SK-N-SH (cell line): ENCODE measurements around the gene CPEB3. TPM values are rescaled to one million over a fixed set of nuclear protein-coding genes. Genes with fewer than 3 reads are reported as not detected.

Source experiments
- CTCF ChIA-PET: fragments of 300-600, 350-600 bp; formaldehyde crosslinking; extraction: SDS; loops from one replicate; lab custom pipeline; 2021; lab: Yijun Ruan, JAX
- POLR2A ChIA-PET: fragments of 350-600 bp; sonication (Branson Sonifier 250); formaldehyde crosslinking; extraction: SDS; loops from one replicate; lab custom pipeline; 2020; ENCODE audit warnings: antibody characterized with exemption, inconsistent platforms; lab: Yijun Ruan, JAX
- DNase-seq: peaks from one replicate; pipeline ENCODE4 v3.0.0; 2012
- H2AFZ ChIP-seq: fragments of 200-600 bp; sonication (generic); 2 replicates; pipeline ENCODE4 v1.8.1; 2016; ENCODE audit warnings: antibody characterized with exemption, mild to moderate bottlenecking, low read depth
- H3F3A ChIP-seq: fragments of 200-600 bp; sonication (generic); replicated peaks from 2 replicates; pipeline ENCODE3; 2016; ENCODE audit warnings: antibody characterized with exemption, mild to moderate bottlenecking; ENCODE audit not compliant: insufficient read depth
- H3K27ac ChIP-seq, 2 experiments: fragments of 200-500 bp in 1 of 2; fragments of 200-600 bp in 1 of 2; sonication (Bioruptor generic) in 1 of 2; sonication (generic), shearing (Covaris generic) in 1 of 2; 2 replicates each; pipeline versions ENCODE4 v1.5.1 to v1.6.1; 2014 to 2016; ENCODE audit warnings: low read depth in 2 of 2, inconsistent platforms in 1 of 2, low read length in 1 of 2, mild to moderate bottlenecking in 1 of 2, mixed read lengths in 1 of 2
- H3K27me3 ChIP-seq: fragments of 200-600 bp; sonication (generic), shearing (Covaris generic); 2 replicates; pipeline ENCODE4 v1.6.1; 2016; ENCODE audit warnings: mixed run types; ENCODE audit not compliant: insufficient read depth
- H3K36me3 ChIP-seq, 2 experiments: fragments of 200-500 bp in 1 of 2; fragments of 200-600 bp in 1 of 2; sonication (Bioruptor generic) in 1 of 2; sonication (generic) in 1 of 2; replicated peaks in 1 of 2; 2 replicates each; pipeline versions ENCODE3 to v1.5.1; 2014 to 2016; ENCODE audit warnings: low read length in 1 of 2, mild to moderate bottlenecking in 1 of 2; ENCODE audit not compliant: insufficient read depth in 2 of 2, control insufficient read depth in 1 of 2
- H3K4me1 ChIP-seq, 2 experiments: fragments of 200-500 bp in 1 of 2; fragments of 200-600 bp in 1 of 2; sonication (Bioruptor generic) in 1 of 2; sonication (generic), shearing (Covaris generic) in 1 of 2; 2 replicates each; pipeline versions ENCODE4 v1.5.1 to v1.6.1; 2014 to 2016; ENCODE audit warnings: low read depth in 1 of 2, low read length in 1 of 2, mixed run types in 1 of 2; ENCODE audit not compliant: insufficient read depth in 2 of 2, control insufficient read depth in 1 of 2
- H3K4me2 ChIP-seq: fragments of 200-600 bp; sonication (generic), shearing (Covaris generic); 2 replicates; pipeline ENCODE4 v1.6.1; 2017; ENCODE audit warnings: mixed run types
- H3K4me3 ChIP-seq, 2 experiments: fragments of 200-500 bp in 1 of 2; fragments of 200-600 bp in 1 of 2; sonication (Bioruptor generic) in 1 of 2; sonication (generic), shearing (Covaris generic) in 1 of 2; 2 replicates each; pipeline versions ENCODE4 v1.5.1 to v1.8.1; 2014 to 2016; ENCODE audit warnings: low read depth in 2 of 2, inconsistent platforms in 1 of 2, low read length in 1 of 2, mild to moderate bottlenecking in 1 of 2, mixed read lengths in 1 of 2, moderate library complexity in 1 of 2
- H3K79me2 ChIP-seq: fragments of 200-600 bp; sonication (generic); 2 replicates; pipeline ENCODE4 v1.8.1; 2017; ENCODE audit warnings: mild to moderate bottlenecking; ENCODE audit not compliant: insufficient read depth
- H3K9ac ChIP-seq: fragments of 200-600 bp; sonication (generic); 2 replicates; pipeline ENCODE4 v1.6.1; 2017; ENCODE audit warnings: mixed run types
- H3K9me2 ChIP-seq: fragments of 200-600 bp; sonication (generic); 2 replicates; pipeline ENCODE4 v1.6.1; 2017; ENCODE audit warnings: mixed run types
- H3K9me3 ChIP-seq: fragments of 200-600 bp; sonication (generic); 2 replicates; pipeline ENCODE4 v1.6.1; 2017; ENCODE audit warnings: mixed run types, mild to moderate bottlenecking, moderate library complexity
- H4K20me1 ChIP-seq: fragments of 200-600 bp; sonication (generic); 2 replicates; pipeline ENCODE4 v1.6.1; 2017; ENCODE audit warnings: mild to moderate bottlenecking, mixed run types; ENCODE audit not compliant: insufficient read depth
- ELF1 ChIP-seq: IDR thresholded peaks from 2 replicates; pipeline ENCODE4 v1.4.0; 2012
- GABPA ChIP-seq: IDR thresholded peaks from 2 replicates; pipeline ENCODE4 v1.4.0; 2012; ENCODE audit warnings: low read depth, mild to moderate bottlenecking
- JUND ChIP-seq: IDR thresholded peaks from 2 replicates; pipeline ENCODE4 v1.4.0; 2012
- MEF2A ChIP-seq: IDR thresholded peaks from 2 replicates; pipeline ENCODE4 v1.4.0; 2012; ENCODE audit warnings: low read depth, borderline replicate concordance
- POLR2AphosphoS5 ChIP-seq: IDR thresholded peaks from 2 replicates; pipeline ENCODE4 v1.6.1; 2012; ENCODE audit warnings: low read depth, low read length
- RAD21 ChIP-seq: IDR thresholded peaks from 2 replicates; pipeline ENCODE4 v1.6.1; 2012; ENCODE audit warnings: mild to moderate bottlenecking, low read length
- RFX5 ChIP-seq: IDR thresholded peaks from 2 replicates; pipeline ENCODE4 v1.6.1; 2012; ENCODE audit warnings: mild to moderate bottlenecking, improper control_type of control experiment, low read length
- SMC3 ChIP-seq: IDR thresholded peaks from 2 replicates; pipeline ENCODE4 v1.6.1; 2012; ENCODE audit warnings: low read depth, low read length, improper control_type of control experiment
- TAF1 ChIP-seq: IDR thresholded peaks from 2 replicates; pipeline ENCODE4 v1.6.1; 2012; ENCODE audit warnings: low read depth, mild to moderate bottlenecking, low read length, moderate library complexity, borderline replicate concordance
- WGBS: methylation state at CpG from one replicate; pipeline ENCODE4 v1.1.6; 2017; ENCODE audit warnings: low lambda C conversion rate; 5-methylcytosine and 5-hydroxymethylcytosine counted together
- polyA plus RNA-seq, 3 experiments: library from polyadenylated mRNA; depleted of rRNA; stranded (reverse); fragments of >200 nt; gene quantifications; 2 replicates each; pipeline ENCODE4 v1.2.3, GENCODE V29; 2012
- TF ChIP-seq, protein P1 (sequence below): IDR thresholded peaks from 2 replicates; pipeline ENCODE4 v1.6.1; 2012; ENCODE audit warnings: mild to moderate bottlenecking, low read depth, low read length, moderate library complexity
- TF ChIP-seq, protein P2 (sequence below): fragments of 200-600 bp; sonication (generic); IDR thresholded peaks from 2 replicates; pipeline ENCODE4 v1.6.1; 2017; ENCODE audit warnings: antibody characterized with exemption, mild to moderate bottlenecking, moderate library complexity
- TF ChIP-seq, protein P3 (sequence below): IDR thresholded peaks from 2 replicates; pipeline ENCODE4 v1.4.0; 2012; ENCODE audit warnings: low read depth, borderline replicate concordance

CPEB3 gene
- polyA plus RNA-seq, 1 of the 3 experiments (the other 2 are of a cell fraction) = 0.36 TPM

DNA sequence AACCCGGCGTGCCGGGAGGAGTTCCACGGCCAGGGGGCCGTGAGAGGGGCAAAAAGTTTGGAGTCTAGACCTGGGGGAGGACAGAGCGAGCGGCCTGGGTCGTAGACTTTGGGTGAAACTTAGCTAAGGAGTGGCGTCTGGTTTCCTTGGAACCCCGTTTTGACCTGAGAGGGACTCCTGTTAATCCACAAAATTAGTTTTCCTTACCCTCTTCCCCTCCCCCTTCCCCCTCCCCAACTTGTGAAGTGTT, 663 bp upstream of the CPEB3 start:
- no peaks in the 10 kb centered on the region for H3K9me3 ChIP-seq
- H4K20me1 ChIP-seq = peaks cover 38% of the 10 kb centered on the region
- no peaks in the 10 kb centered on the region for H3K9me2 ChIP-seq
- H3K9ac ChIP-seq = peak overlapping the region; percentile 97
- WGBS = 0% methylated on average over 6 of the region's 10 CpGs
- no peaks in the 10 kb centered on the region for H3K27me3 ChIP-seq
- peak overlapping the region; percentile 93 for H3K4me2 ChIP-seq
- H3K4me1 ChIP-seq = peaks cover 4% of the 10 kb centered on the region in 2 experiments; a peak in 2 of 4 replicates
- peak overlapping the region; percentile 95 to 98 for H3K4me3 ChIP-seq
- H3K27ac ChIP-seq = peak overlapping the region; percentile 77 to 82
- peaks cover 7 to 22% of the 10 kb centered on the region in 2 experiments for H3K36me3 ChIP-seq
- peaks cover 74% of the 10 kb centered on the region for H3K79me2 ChIP-seq
- no peak for DNase-seq
- peak overlapping the region; percentile 56 for H2AFZ ChIP-seq
- TF ChIP-seq, protein P1, sequence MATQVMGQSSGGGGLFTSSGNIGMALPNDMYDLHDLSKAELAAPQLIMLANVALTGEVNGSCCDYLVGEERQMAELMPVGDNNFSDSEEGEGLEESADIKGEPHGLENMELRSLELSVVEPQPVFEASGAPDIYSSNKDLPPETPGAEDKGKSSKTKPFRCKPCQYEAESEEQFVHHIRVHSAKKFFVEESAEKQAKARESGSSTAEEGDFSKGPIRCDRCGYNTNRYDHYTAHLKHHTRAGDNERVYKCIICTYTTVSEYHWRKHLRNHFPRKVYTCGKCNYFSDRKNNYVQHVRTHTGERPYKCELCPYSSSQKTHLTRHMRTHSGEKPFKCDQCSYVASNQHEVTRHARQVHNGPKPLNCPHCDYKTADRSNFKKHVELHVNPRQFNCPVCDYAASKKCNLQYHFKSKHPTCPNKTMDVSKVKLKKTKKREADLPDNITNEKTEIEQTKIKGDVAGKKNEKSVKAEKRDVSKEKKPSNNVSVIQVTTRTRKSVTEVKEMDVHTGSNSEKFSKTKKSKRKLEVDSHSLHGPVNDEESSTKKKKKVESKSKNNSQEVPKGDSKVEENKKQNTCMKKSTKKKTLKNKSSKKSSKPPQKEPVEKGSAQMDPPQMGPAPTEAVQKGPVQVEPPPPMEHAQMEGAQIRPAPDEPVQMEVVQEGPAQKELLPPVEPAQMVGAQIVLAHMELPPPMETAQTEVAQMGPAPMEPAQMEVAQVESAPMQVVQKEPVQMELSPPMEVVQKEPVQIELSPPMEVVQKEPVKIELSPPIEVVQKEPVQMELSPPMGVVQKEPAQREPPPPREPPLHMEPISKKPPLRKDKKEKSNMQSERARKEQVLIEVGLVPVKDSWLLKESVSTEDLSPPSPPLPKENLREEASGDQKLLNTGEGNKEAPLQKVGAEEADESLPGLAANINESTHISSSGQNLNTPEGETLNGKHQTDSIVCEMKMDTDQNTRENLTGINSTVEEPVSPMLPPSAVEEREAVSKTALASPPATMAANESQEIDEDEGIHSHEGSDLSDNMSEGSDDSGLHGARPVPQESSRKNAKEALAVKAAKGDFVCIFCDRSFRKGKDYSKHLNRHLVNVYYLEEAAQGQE = no peak
- no peak for TF ChIP-seq POLR2AphosphoS5
- TF ChIP-seq, protein P2, sequence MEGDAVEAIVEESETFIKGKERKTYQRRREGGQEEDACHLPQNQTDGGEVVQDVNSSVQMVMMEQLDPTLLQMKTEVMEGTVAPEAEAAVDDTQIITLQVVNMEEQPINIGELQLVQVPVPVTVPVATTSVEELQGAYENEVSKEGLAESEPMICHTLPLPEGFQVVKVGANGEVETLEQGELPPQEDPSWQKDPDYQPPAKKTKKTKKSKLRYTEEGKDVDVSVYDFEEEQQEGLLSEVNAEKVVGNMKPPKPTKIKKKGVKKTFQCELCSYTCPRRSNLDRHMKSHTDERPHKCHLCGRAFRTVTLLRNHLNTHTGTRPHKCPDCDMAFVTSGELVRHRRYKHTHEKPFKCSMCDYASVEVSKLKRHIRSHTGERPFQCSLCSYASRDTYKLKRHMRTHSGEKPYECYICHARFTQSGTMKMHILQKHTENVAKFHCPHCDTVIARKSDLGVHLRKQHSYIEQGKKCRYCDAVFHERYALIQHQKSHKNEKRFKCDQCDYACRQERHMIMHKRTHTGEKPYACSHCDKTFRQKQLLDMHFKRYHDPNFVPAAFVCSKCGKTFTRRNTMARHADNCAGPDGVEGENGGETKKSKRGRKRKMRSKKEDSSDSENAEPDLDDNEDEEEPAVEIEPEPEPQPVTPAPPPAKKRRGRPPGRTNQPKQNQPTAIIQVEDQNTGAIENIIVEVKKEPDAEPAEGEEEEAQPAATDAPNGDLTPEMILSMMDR = no peak
- no peak for TF ChIP-seq ELF1
- no peak for TF ChIP-seq GABPA
- no peak; the same call in 1 of the 2 replicates for TF ChIP-seq TAF1
- TF ChIP-seq, protein P3, sequence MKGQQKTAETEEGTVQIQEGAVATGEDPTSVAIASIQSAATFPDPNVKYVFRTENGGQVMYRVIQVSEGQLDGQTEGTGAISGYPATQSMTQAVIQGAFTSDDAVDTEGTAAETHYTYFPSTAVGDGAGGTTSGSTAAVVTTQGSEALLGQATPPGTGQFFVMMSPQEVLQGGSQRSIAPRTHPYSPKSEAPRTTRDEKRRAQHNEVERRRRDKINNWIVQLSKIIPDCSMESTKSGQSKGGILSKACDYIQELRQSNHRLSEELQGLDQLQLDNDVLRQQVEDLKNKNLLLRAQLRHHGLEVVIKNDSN = no peak
- no peak for TF ChIP-seq JUND
- TF ChIP-seq RAD21 = no peak
- TF ChIP-seq RFX5 = no peak
- TF ChIP-seq SMC3 = no peak
- no peak for TF ChIP-seq MEF2A
- H3F3A ChIP-seq = peaks cover 13% of the 10 kb centered on the region
- CTCF ChIA-PET = interaction anchor here (0.6 to 4.1 kb wide), 16 partner anchors 12 to 205 kb away, joined by 3 to 51 read pairs (median 4); no protein-coding TSS in a partner anchor
- POLR2A ChIA-PET = interaction anchor here (1.6 kb wide), 1 partner anchor 49 kb away, joined by 5 read pairs; no protein-coding TSS in a partner anchor
